HG03378 (cell line): ENCODE measurements around the gene SUGP2.

ENCODE experiments used
- ATAC-seq: cut with Tn5 transposase; IDR thresholded peaks from one replicate; pipeline ENCODE4 v1.9.1; 2021; ENCODE audit warnings: mild to moderate bottlenecking, moderate library complexity; ENCODE audit not compliant: unreplicated experiment

Gene SUGP2

DNA sequence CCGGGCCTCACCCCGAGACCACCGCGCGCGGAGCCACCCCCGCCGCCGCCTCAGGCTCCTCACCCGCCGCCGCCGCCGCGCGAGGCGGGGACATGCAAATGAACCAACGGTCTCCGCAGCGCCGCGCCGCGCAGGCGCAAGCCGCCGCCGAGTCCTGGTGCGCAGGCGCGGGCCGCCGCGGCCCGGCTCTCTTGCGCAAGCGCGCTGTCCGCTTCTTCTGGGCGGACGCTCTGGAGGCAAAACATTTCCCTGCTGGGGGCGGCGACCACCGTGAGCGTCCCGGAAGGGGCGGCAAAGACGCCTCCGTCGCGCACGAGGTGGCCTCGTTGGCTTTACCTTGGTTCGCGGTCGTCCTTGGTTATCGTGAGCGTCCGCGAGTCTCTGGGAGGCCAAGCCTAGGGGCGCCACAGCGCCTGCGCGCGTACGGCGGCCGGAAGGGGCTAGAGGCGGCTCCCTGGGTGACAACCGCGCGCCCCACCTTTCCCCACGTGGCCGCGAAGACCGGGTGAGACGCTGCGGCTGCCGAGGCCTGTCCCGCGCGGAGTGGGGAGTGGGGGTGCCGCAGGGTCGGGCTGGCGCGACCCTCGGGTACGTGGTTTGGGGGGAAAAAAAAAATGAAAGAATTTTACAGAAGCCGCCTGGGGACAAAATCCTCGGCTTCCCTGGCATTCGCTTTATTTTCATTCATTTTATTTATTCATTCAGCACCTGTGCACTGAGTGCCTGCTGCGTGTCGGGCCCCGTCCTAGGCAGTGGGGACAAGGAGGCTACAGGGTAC is at the start of gene SUGP2, which contains the start of gene ARMC6:
Gene SUGP2 (minus strand): TSS at position 92 of the 778 bp plus-strand sequence. CDS start 2,446 bp downstream, outside the sequence.
Gene ARMC6 (plus strand): TSS at position 178 of the 778 bp plus-strand sequence. CDS start 607 bp downstream, outside the sequence.
- peak; percentile 56 for ATAC-seq

DNA sequence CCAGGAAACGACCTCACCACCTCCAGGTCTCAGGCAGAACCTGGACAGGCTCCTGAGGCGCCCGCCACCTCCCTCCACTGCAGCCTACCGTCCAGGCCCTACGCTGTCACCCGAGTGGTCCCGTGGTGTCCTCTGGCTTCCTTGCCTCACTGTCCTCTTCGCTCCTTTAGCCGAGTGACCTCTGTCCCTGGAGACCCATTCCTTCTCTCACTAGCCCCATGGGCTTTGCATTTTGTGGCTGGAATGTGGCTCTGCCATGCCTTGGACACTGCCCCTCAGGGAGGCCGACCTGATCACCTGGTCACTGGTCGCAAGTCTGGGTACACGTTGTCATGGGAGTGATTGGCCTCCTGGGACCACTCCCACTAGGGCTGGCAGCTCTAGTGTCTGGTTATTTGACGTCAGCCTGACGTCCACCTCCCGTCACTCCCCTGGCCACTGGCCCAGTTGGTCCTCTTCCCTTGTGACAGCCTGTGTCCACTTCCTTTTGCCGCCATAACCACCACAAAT is 48.4 kb upstream of the SUGP2 start:
- no peak for ATAC-seq

DNA sequence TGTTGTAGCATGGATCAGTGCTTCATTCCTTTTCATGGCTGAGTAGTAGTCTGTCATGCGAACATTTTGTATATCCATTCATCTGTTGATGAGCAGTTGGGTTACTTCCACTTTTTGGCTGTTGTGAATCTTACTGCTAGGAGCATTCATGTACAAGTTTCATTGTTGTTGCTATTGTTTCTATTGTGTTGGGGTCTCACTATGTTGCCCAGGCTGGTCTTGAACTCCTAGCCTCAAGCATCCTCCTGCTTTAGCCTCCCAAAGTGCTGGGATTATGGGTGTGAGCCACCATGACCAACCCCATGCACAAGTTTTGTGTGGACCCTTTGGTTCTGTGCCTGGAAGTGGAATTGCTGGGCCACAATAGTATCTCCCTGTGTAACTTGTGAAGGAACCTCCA is 46.3 kb upstream of the SUGP2 start:
- no peak for ATAC-seq

- no peak for ATAC-seq
Observed at GRCh38 chr19:19078801-19079200, 45.5 kb upstream of the SUGP2 start.

DNA sequence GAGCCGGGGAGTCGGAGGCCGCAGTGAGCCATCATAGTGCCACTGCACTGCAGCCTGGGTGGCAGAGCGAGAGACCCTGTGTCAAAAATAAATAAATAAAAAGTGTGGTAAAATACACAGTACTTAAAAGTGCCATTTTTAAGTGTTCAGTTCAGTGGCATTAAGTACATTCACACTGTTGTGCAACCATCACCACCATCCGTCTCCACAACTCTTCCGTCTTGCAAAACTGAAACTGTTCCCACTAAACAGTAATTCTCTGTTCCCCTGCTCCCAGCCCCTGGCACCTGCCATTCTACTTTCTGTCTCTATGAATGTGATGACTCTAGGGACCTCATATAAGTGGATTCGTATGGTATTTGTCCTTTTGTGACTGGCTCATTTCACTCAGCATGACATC is 43.8 kb upstream of the SUGP2 start:
- no peak for ATAC-seq

DNA sequence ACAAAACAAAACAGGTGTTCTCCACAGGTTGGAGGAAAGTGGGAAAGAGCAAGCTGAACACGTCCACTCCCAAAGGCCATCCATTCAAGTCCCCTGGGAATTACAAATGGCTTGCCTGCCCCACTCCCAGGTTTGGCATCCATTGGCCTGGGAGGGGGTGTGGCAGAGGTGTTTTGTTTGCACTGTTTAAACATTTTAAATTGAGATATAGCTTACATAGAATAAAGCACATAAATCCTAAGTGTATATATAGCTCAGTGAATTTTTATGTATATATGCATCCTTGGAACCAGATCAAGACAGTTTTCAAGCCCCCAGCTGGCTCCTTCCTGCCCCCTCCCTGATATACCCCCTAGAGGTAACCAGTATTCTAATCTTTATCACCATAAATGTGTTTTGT is 43.2 kb upstream of the SUGP2 start:
- ATAC-seq, result no peak

DNA sequence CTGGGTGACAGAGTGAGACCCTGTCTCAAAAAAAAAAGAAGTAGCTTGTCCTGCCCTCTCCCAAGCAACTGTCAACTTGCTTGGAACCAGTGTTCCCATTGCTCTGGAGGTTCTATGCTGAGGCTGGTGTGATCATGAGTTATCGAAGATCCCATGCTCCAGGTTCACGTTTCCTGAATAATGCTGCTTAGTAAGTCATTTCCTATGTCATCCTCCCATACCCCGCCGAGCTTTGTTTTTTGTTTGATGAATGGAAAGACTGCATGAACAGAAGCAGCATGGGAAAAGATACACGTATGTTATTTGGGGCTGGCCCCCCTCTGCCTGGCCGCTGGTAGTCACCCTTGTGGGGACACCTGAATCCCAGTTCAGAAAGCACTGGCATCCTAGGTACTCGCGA is 41.8 kb upstream of the SUGP2 start:
- no peak for ATAC-seq

DNA sequence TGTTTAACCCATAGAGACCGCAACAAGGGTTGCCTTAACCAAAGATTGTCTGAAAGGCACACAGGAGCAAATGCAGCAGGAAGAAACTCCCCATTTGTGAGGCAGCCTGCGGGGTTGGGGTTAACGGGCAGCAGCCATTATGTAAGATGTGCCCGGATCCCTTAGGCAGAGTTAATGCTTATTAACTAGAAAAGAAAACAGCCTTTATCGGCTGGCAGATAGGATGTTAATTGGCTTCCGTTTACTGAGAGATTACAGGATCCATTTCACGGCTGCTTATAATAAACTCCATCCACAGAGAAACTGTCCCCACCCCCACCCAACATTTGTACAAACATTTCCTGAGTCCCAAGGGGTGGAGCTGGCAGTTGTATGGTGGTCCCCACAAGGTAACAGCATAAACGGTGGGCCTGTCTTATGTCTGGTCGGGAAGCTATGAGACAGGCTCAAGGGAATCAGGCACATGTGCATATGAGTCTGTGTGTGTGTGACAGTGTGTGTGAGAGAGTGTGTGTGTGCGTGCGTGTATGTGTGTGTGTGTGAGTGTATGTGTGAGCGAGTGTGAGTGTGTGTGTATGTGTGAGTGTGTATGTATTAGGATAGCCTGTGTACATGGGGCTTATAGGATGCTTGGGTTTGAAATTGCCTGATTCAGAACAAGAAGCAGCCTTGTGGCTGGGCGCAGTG is 41.0 kb upstream of the SUGP2 start:
- ATAC-seq, result no peak

DNA sequence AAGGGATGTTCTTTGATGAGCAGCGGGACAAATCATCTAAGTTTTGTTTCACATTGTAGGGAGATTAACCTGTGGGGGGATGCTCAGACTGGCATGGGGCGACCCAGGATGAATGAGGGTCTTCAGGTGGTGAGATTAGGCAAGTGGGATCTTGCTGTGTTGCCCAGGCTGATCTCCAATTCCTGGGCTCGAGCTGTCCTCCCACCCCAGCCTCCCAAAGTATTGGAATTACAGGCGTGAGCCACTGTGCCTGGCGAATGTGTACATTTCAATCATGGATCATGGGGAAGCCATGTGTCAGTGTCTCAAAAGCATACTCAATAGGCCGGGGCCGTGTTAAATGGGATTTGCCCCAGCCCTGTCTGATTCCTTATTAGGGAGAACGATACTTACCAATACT is 38.6 kb upstream of the SUGP2 start:
- ATAC-seq, result no peak

DNA sequence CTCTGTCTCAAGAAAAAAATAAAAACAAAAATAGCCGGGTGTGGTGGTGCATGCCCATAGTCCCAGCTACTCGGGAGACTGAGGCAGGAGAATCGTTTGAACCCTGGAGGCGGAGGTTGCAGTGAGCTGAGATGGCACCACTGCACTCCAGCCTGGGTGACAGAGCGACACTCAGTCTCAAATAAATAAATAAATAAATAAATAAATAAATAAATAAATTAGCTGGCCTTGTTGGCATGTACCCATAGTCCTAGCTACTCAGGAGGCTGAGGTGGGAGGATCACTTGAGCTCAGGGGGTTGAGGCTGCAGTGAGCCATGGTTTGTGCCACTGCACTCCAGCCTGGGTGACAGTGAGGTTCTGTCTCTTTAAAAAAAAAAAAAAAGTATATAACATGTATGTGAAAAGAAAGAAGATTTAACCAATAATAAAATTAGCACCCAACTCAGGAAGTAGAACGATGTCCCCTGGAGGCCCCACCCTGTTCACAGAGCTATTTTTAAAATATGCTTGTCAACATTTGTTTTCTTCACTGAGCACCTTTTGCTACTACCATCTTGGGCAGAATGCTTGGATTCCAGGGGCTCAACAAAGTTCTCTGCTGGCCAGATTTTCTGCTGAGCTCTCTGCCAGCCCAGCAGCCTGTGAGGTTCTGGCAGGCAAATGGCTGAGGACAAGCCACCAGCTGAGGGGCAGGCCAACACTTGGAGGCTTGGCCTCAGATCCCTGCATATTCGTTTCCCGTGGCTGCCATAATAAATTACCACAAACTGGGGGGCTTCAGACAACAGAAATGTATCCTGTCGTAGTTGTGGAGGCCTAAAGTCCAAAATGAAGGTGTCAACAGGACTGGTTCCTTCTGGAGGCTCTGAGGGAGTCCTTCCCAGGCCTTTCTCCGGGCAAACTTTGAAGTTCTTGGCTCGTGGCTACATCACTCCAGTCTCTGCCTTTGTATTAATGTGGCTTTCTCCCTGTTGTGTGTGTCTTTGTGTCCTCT is 35.6 kb upstream of the SUGP2 start:
- ATAC-seq, result no peak

DNA sequence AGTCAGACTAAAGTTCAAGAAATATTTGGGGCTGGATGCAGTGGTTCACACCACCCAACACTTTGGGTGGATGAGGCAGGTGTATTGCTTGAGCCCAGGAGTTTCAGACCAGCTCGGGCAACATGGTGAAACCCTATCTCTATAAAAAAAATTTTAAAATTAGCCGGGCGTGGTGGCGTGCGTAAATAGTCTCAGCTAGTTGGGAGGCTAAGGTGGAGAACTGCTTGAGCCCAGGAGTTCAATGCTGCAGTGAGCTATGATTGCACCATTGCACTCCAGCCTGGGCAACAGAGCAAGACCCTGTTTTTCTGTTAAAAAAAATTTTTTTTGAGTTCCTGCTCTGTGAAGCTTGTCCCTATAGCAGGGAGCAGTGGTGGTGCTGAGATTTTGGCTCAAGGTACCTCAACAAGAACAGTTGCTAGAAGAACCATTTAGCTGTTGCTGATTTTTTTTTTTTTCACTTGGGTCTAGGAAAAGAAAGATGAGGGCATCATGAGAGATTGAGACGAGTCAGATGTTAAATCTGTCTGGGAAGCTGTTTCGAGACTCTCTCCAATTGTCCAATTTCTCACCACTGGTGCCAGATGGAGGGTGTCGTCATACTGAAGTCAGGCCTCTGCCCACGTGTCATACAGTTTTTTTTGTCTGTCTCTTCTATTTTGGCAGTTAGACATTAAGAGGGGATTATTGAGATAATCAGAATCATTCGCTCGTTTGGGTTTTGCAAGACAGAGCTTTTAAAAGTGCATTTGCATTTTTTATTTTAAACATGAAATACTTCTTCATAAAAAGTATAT is 34.2 kb upstream of the SUGP2 start:
- no peak for ATAC-seq

DNA sequence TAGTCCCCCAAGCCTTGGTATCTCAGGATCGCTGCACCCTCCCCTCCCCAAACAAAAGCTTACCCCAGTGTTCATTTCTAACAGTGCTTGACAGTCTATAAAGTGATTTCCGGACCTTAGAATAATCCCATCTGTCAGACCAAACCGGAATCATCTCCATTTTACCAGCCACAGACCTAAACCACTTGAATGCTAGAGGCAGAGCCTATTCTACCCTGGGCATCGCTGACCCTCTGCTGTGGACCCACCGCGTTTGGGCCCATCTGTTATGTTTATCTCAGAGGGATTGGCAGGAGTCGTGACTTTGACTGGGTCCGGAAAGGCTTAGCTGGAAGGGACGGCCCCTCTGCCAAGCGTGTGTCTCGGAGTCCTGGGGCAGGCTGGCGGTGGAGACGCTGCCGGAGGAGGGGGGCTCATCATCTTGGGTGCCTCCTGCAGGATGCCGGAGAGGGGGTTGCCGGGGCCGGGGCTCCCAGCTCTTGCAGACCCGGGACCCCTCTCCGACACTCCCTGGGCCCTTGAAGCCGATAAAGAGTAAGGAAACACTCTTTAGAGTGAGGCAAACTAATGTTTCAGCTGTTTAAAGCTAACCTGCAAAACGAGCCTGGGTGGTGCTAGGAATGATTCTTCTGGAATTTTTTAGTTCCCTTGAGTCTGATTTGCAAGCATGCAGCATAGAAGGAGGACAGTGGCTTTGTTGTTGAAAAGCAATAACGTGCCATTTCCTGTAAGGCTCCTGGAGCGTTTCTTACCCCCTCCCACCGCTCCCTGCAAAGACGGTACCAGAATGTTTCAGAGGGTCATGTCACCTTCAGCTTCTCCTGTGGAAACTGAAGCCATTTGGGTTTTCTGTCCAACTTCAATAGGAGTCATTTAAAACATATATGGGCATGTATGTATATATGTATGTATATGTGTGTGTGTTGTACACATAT is 31.8 kb upstream of the SUGP2 start:
- ATAC-seq, result no peak

GRCh38 chr19:19064098-19064722 is 30.9 kb upstream of the SUGP2 start:
- ATAC-seq, result no peak

DNA sequence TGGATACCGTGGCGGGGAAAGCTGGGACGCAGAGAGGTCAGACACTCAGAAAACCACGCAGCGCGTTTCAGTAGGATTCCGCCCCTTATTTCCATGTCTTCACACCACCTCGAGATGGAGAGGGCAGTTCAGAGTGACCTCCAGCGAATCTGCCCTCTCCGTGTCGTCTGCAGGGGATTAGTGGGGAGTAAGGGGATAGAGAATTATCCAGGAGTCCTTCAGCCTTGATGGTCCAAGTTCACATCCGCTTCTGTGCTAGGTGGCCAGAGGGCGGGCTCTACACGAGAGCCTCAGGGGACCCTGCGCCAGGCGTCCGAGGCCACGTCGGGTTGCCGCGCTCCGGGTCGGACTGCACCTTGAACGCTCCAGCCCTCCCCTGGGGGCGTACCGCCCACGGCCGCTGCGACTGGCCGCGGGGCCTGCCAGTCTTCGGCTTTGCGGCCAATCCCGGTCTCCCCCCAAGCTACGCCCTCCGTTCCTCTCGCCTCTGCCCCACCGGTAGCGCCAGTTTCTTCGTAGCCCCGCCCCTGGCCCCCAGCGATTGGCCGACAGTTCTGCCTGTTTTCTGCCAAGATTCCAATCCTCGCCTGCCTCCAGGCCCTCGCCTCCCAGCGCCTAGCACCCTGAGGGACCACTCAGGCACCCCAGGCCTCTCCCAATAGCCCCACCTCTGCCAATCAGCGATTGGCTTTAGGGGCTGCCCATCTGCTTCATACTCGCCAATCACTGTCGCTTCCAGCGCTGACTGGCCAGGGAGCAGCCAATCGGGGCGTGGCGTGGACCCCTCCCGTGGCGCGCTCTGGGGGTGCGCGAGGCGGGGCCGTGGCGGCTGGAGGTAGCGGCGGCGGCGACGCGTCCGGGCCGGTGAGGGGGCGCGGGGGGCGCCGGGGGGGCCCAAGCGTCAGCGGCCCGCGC is 30.1 kb upstream of the SUGP2 start, which contains the start of gene SLC25A42:
Gene SLC25A42 (plus strand): TSS at position 812 of the 915 bp plus-strand sequence. CDS start 32,131 bp downstream, outside the sequence.
- peak; percentile 87 for ATAC-seq

DNA sequence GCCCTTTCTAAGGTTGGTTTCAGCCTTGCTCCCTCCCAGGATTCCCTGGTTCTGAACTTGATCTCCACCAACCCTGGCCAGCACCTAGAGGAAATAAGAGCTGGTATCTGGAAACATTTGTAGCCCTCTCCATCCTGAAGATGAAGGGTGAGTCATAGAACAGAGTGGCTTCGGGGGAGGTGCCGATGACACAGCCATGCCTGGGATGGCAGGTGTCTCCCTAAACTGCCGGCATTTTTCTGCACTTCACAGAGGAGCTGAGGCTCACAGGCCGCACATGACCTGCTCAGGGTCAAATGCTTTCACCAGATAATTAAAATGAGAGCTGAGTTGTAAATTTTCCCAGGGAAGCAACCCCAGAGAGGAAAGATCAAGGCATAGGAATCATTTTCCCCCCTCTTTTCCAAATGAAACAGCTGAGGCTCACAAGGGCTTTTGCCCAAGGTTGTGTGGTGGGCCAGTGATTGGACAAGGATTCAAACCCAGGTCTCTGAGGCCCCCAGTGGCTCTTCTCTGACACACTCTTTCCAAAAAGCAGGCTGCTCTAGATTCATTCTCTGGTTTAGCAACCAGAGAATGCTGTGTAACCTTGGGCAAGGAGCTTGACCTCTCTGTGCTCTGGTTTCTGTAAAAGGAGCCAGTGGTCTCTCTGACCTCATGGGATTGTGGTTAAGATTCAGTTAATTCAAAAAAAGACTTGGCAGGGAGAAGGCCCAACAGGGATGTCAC is 29.3 kb upstream of the SUGP2 start:
- no peak for ATAC-seq

DNA sequence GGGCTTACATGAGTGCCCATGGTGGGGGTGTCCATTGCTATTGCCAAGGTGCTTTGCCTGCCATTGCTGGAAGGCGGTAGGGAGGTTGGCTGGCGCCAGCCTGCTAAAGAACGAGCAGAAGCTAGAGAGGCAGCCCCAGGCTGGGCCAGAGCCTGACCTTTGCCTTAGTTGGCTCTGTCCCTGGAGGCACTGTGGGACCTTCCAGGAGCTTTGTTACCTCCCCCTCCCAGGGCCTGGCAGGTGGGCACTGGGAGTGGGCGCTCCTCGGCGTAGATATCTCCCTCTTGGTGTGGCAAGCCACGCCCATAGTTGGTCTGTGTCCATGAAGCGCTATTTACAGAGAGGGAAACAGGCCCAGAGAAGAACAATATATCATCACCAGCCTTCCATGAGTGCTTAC is 28.2 kb upstream of the SUGP2 start:
- no peak for ATAC-seq
